HUES48 (cell line): Measurements from ENCODE around the gene RNASE8.
"Not testable (repeated sequence)": the region's sequence is repeated elsewhere in the genome, so short reads cannot be mapped to it uniquely, and the experiment has no call there.

Source experiments
- H3K27ac ChIP-seq: one replicate; pipeline ENCODE4 v1.7.0; 2013; ENCODE audit warnings: low read depth, low read length, inconsistent platforms
- H3K27me3 ChIP-seq: 2 replicates; pipeline ENCODE4 v1.6.1; 2013; ENCODE audit warnings: mild to moderate bottlenecking, low read length; ENCODE audit not compliant: control insufficient read depth, insufficient read depth
- H3K36me3 ChIP-seq: 2 replicates; pipeline ENCODE4 v1.6.1; 2013; ENCODE audit warnings: low read length; ENCODE audit not compliant: control insufficient read depth, insufficient read depth
- H3K4me1 ChIP-seq: 2 replicates; pipeline ENCODE4 v1.6.1; 2013; ENCODE audit warnings: mild to moderate bottlenecking, low read length; ENCODE audit not compliant: control insufficient read depth, insufficient read depth
- H3K4me3 ChIP-seq: 2 replicates; pipeline ENCODE4 v1.5.1; 2013; ENCODE audit warnings: mild to moderate bottlenecking, low read depth, low read length
- H3K9ac ChIP-seq: 2 replicates; pipeline ENCODE4 v1.6.1; 2013; ENCODE audit warnings: mild to moderate bottlenecking, low read depth, low read length, moderate library complexity
- H3K9me3 ChIP-seq: 2 replicates; pipeline ENCODE4 v1.6.1; 2013; ENCODE audit warnings: low read length; ENCODE audit not compliant: control insufficient read depth, insufficient read depth

Gene RNASE8, protein sequence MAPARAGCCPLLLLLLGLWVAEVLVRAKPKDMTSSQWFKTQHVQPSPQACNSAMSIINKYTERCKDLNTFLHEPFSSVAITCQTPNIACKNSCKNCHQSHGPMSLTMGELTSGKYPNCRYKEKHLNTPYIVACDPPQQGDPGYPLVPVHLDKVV

DNA sequence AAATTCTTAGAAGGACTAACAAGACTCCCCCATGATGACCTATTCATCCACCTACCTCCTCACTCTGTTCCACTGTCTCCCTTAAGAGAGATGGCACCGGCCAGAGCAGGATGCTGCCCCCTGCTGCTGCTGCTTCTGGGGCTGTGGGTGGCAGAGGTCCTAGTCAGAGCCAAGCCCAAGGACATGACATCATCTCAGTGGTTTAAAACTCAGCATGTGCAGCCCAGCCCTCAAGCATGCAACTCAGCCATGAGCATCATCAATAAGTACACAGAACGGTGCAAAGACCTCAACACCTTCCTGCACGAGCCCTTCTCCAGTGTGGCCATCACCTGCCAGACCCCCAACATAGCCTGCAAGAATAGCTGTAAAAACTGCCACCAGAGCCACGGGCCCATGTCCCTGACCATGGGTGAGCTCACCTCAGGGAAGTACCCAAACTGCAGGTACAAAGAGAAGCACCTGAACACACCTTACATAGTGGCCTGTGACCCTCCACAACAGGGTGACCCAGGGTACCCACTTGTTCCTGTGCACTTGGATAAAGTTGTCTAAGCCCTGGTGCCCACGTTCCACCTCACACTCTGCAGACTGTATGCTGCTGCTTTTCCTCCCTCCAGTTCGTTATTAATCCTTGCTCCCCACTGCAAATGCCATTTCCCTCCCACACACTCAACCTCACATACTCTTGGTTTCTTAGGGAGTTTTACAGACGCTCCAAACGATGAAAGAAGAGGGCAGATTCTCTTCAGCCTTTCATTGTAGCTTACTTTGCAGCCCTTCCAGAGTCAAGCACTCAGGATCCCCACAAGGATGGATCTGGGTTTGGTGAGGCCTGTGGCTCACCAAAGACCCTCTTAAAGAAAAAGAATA is at the start of gene RNASE8:
Gene RNASE8 (plus strand): TSS at position 20 of the 873 bp plus-strand sequence. CDS start 71 bp downstream, at position 91.
- H3K4me3 ChIP-seq, result no peak within 1 kb of the TSS
- H3K4me1 ChIP-seq, result peaks cover 9% of the 10 kb centered on the region
- H3K36me3 ChIP-seq, result no peaks in the 10 kb centered on the region
- no peak within 1 kb of the TSS for H3K9ac ChIP-seq
- no peak within 1 kb of the TSS for H3K27ac ChIP-seq
- H3K9me3 ChIP-seq, result no peaks in the 10 kb centered on the region
- no peaks in the 10 kb centered on the region; the same call in 1 of the 2 replicates for H3K27me3 ChIP-seq

DNA sequence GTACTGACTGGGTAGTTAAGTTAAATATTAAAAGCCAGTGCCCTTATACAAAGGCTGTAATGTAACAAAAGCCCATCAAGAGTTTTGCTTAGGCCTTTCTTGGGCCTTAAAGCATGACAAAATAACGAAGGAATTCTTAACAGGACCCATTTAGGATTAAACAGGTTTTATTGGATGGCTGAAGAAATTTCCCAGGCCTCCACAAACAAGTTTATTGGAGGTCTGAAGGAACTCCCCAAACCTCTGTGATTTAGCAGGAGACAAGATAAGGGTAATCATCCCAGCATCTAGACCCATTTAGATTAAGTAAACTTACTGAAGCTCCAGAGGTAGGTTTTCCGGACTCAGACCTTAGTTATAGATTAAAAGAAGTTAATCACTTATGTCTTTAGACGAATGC is 47.9 kb upstream of the RNASE8 start:
- not testable (repeated sequence) for H3K4me3 ChIP-seq, H3K27ac ChIP-seq, H3K9me3 ChIP-seq, H3K4me1 ChIP-seq, H3K36me3 ChIP-seq, H3K27me3 ChIP-seq, H3K9ac ChIP-seq

DNA sequence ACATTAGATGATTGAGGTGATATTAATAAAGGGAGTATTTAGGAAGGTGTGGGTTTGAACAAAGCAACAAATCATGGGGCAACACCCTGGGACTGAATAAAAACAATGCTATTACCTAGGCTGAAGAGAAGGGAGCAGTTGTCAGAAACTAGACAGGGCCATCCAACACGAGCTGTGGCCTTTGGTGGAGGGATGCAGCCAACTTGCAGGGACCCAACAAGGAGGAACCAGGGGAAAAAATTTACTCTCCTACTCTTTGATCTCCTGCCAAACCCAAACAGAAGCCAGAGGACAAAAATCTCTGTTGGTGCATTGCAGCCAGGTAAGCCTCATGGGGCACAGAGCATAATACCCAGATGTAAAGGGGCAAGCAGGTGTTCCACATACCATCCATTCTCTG is 46.5 kb upstream of the RNASE8 start:
- Histone ChIP-seq H3K9ac (no peak overlapping the region), H3K27ac (no peak overlapping the region), H3K36me3 (no peaks in the 10 kb centered on the region), H3K4me1 (peaks cover 10% of the 10 kb centered on the region), H3K27me3 (no peaks in the 10 kb centered on the region), H3K4me3 (no peak overlapping the region), H3K9me3 (no peaks in the 10 kb centered on the region)

DNA sequence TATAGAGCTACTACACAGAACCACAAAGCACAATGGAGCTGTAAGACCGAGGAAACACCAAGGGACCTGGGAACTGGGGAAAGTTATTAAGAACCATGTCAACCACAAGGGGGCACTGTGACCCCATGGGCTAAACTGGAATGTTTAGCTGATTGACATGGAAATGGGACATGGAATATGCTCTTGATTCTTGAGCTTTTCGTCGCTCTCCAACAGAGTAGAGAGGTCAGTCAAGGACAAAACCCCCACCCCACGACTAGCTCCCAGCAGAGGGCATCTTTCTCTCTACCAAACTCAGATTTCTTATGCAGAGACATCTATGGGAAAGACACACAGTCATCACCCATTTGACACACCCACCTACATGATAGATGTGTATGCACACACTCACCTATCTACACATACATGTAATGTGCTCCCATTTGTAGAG is 42.8 kb upstream of the RNASE8 start:
- H3K4me1 ChIP-seq, result peaks cover 7% of the 10 kb centered on the region
- 0 out of 2 replicates have a peak, but pooled peaks cover 4% of the 10 kb centered on the region for H3K36me3 ChIP-seq
- H3K4me3 ChIP-seq, result no peak overlapping the region
- H3K9ac ChIP-seq, result no peak overlapping the region
- no peak overlapping the region for H3K27ac ChIP-seq
- H3K27me3 ChIP-seq, result no peaks in the 10 kb centered on the region
- H3K9me3 ChIP-seq, result no peaks in the 10 kb centered on the region

DNA sequence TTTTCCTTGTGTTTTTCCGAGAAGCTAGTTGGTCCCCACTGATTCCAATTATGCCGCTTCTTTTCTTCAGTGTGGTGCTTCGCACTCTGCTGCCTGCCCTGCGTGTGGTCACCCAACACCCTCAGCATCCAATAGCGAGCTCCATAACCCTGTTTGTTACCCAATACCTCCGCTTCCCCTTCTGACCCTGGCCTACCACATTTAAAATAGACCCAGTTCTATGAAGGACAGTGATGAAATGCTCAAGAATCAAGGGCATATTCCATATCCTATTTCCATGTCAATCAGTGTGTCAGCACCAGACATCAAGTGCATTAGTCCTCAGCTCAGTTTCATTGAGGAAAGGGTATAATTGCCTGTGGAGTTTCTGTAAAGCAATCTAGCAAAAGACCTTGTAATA is 42.3 kb upstream of the RNASE8 start:
- Histone ChIP-seq H3K9me3 (no peaks in the 10 kb centered on the region), H3K9ac (no peak overlapping the region), H3K27me3 (no peaks in the 10 kb centered on the region), H3K27ac (no peak overlapping the region), H3K4me1 (peaks cover 7% of the 10 kb centered on the region), H3K4me3 (no peak overlapping the region), H3K36me3 (0 out of 2 replicates have a peak, but pooled peaks cover 4% of the 10 kb centered on the region)

DNA sequence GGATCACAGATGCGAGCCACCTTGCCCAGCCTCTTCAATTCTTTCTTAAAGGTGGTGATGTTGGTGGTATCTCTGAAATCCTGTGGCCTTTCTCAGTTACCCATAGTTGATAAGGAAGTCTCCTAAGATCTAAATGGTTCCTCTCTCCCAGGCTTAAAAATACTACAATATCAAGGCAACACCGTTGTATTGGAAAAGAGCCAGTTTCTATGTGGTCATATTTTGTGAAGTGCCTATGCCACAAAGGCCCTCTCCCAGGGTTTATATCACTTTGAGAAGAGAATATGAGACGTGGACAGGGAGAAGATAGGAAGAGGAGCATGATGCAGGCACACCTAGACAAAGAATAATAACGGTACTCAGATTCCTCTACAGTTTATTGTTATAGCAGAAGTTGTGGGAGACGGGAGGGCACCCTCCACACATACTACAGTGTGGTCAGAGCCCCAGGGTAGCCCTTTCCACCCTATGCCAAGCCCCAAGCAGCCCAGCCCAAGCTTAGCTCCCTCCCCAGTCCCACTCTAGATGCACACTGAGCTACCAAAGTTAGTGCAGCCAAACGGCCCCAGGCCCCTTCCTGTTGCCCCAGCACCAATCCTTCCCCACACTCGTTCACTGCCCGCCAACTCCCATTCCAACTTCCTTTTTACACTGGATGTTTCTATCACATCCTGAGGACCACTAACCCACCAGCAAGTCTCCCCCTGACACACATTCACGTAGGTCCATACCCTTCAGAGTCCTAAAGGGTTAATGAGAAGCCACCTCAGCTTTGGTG is 41.0 kb upstream of the RNASE8 start:
- H3K36me3 ChIP-seq, result 0 out of 2 replicates have a peak, but pooled peaks cover 4% of the 10 kb centered on the region
- H3K9ac ChIP-seq, result no peak overlapping the region
- H3K27ac ChIP-seq, result no peak overlapping the region
- H3K27me3 ChIP-seq, result peaks cover 3% of the 10 kb centered on the region
- H3K9me3 ChIP-seq, result no peaks in the 10 kb centered on the region
- H3K4me1 ChIP-seq, result peaks cover 7% of the 10 kb centered on the region
- no peak overlapping the region for H3K4me3 ChIP-seq

DNA sequence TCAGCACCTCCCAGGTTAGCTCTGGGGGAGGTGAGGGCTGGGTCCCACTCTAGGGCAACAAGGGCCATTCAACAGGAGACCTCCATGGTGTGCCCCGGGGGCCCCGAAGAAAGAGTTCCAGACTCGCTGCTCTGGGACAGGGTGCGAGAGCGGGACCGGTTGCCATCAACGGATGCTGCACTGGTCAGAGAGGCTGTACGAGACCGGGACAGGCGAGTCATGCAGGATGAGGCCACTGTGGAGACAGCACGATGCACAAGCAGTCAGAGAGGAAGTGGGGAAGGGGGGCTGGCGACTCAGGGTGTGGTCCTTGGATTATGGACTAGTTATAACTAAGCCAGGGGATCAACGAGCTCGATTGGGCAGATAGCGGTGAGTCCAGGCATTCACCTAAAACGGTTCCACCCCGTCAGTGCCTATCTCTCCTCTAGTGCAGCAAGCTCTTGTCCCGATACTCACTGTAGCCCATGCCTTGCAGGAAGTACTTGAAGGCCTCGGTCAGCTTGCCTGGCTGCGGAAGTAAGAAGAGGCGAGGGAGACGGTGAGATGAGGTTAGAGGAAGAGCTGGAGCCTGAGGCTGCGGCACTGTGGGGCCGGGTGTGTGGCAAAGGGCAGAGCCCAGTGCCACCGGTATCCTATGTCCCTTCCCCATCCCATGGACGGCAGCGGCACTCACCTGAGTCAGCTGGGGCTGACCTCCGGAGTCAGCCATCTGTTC is 39.9 kb upstream of the RNASE8 start:
- Histone ChIP-seq H3K27me3 (peaks cover 11% of the 10 kb centered on the region), H3K9me3 (no peaks in the 10 kb centered on the region), H3K9ac (no peak overlapping the region), H3K27ac (no peak overlapping the region), H3K4me3 (no peak overlapping the region), H3K4me1 (peaks cover 7% of the 10 kb centered on the region), H3K36me3 (0 out of 2 replicates have a peak, but pooled peaks cover 4% of the 10 kb centered on the region)

DNA sequence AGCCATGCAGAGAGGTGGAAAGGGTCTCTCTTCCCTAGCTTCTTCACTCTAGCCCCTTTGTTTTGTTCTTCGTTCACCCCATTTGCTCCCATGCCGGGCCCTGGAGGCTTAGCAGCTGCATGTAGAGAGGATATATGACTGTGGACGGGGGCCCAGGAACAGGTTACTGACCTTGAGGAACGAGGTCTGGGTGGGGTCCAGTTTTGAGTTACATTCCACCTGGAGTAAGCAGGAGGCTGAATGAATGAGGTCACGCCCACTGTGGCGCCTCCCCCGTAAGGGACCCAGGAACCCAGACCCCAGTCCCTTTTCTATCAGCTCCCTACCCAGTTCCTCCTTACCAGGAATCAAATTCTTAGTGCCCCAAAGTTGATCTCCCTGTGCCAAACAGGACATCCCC is 39.3 kb upstream of the RNASE8 start:
- Histone ChIP-seq H3K36me3 (0 out of 2 replicates have a peak, but pooled peaks cover 4% of the 10 kb centered on the region), H3K9ac (no peak overlapping the region), H3K4me3 (no peak overlapping the region), H3K4me1 (peaks cover 7% of the 10 kb centered on the region), H3K9me3 (no peaks in the 10 kb centered on the region), H3K27me3 (peaks cover 17% of the 10 kb centered on the region), H3K27ac (no peak overlapping the region)

DNA sequence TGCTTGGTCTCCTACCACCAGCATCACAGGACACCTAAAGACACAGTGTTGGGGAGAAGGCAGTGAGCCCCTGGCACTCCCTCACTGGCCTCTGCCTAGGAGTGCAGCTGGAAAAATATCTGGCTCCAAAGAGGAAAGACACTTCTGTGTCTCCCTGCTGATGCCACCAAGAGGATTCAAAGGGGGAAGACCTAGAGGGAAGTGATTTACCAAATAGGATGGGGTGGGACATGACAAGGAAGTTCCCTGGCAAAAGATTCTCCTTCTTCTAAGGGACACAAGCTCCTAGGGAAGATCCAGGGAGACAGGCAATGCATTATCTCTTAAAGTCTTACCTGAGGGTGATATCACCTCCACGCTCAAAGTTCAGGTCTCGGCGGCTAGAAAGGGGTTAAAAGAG is 38.8 kb upstream of the RNASE8 start:
- Histone ChIP-seq H3K36me3 (0 out of 2 replicates have a peak, but pooled peaks cover 4% of the 10 kb centered on the region), H3K4me3 (no peak overlapping the region), H3K27ac (no peak overlapping the region), H3K4me1 (peaks cover 7% of the 10 kb centered on the region), H3K9ac (no peak overlapping the region), H3K9me3 (no peaks in the 10 kb centered on the region), H3K27me3 (peaks cover 22% of the 10 kb centered on the region)

DNA sequence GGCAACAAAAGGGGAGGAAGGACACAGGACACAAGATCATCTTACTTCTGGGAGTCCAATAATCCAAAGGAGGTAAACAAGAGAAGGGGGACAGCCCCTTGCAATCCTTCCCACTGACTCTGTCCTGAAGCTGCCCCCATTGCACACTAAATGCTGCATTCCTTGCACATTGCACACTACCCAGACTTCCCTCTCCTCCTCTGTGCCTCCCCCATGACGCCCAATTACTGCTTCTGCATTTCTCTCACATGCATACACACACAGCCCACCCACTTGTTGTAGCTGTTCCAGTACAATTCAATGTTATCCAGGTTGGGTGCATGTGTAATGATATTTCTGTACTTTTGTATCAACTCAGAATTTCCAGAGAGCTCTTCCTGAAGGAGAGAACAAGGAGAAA is 38.3 kb upstream of the RNASE8 start:
- Histone ChIP-seq H3K9ac (no peak overlapping the region), H3K27me3 (peaks cover 28% of the 10 kb centered on the region), H3K4me1 (peaks cover 7% of the 10 kb centered on the region), H3K4me3 (no peak overlapping the region), H3K27ac (no peak overlapping the region), H3K9me3 (no peaks in the 10 kb centered on the region), H3K36me3 (0 out of 2 replicates have a peak, but pooled peaks cover 4% of the 10 kb centered on the region)
